IMR-90 (cell line): ENCODE results near the gene ZNF644. TPM values are rescaled to one million over a fixed set of nuclear protein-coding genes. Genes with fewer than 3 reads are reported as not detected.

Source experiments
- ATAC-seq: fragments of 200-7000 bp; cut with Tn5 transposase; 2 replicates; pipeline ENCODE4 v1.9.1; 2020; ENCODE audit warnings: low read depth, mild to moderate bottlenecking, moderate library complexity
- BruUV-seq: library from RNA; stranded (reverse); fragments of 400-500 nt; replicated peaks from 2 replicates; lab custom pipeline; 2021; lab: Mats Ljungman, UMichigan
- CTCF ChIA-PET: fragments of 300-600 bp; formaldehyde crosslinking; extraction: SDS; loops from one replicate; lab custom pipeline; 2021; ENCODE audit warnings: antibody characterized with exemption; lab: Yijun Ruan, JAX
- POLR2A ChIA-PET: fragments of 300-600 bp; sonication (Branson Sonifier 250); formaldehyde crosslinking; loops from one replicate; lab custom pipeline; 2022; ENCODE audit warnings: antibody characterized with exemption; ENCODE audit not compliant: unreplicated experiment; lab: Charles Lee
- DNase-seq: peaks from one replicate; pipeline ENCODE4 v3.0.0; 2013
- H2AFZ ChIP-seq: replicated peaks from 2 replicates; pipeline ENCODE3; 2013; ENCODE audit warnings: low read length, mild to moderate bottlenecking; ENCODE audit not compliant: poor library complexity
- H2AK5ac ChIP-seq: 2 replicates; pipeline ENCODE4 v1.6.1; 2013; ENCODE audit warnings: low read depth, low read length, inconsistent platforms
- H2AK9ac ChIP-seq: replicated peaks from 2 replicates; pipeline ENCODE3; 2013; ENCODE audit warnings: mild to moderate bottlenecking, low read depth, low read length, moderate library complexity; ENCODE audit not compliant: poor library complexity
- H2BK120ac ChIP-seq: 2 replicates; pipeline ENCODE4 v1.6.1; 2013; ENCODE audit warnings: low read depth, low read length, inconsistent platforms
- H2BK15ac ChIP-seq: 3 replicates; pipeline ENCODE4 v1.6.1; 2013; ENCODE audit warnings: low read depth, low read length, inconsistent platforms
- H2BK20ac ChIP-seq: 2 replicates; pipeline ENCODE4 v1.6.1; 2013; ENCODE audit warnings: low read depth, mild to moderate bottlenecking, inconsistent platforms, low read length, moderate library complexity
- H2BK5ac ChIP-seq: 2 replicates; pipeline ENCODE4 v1.6.1; 2013; ENCODE audit warnings: mild to moderate bottlenecking, low read depth, low read length, inconsistent platforms; ENCODE audit not compliant: poor library complexity, severe bottlenecking
- H3K14ac ChIP-seq: replicated peaks from 2 replicates; pipeline ENCODE4 v1.6.1; 2013; ENCODE audit warnings: low read depth, low read length, inconsistent platforms
- H3K18ac ChIP-seq: 2 replicates; pipeline ENCODE4 v1.6.1; 2013; ENCODE audit warnings: low read depth, low read length, control low read depth
- H3K23ac ChIP-seq: 2 replicates; pipeline ENCODE4 v1.6.1; 2013; ENCODE audit warnings: low read depth, low read length, inconsistent platforms
- H3K27ac ChIP-seq: 2 replicates; pipeline ENCODE4 v1.5.1; 2013; ENCODE audit warnings: mild to moderate bottlenecking, control low read depth, low read length; ENCODE audit not compliant: insufficient read depth
- H3K27me3 ChIP-seq: 2 replicates; pipeline ENCODE4 v1.6.1; 2013; ENCODE audit warnings: low read length; ENCODE audit not compliant: control insufficient read depth, insufficient read depth
- H3K36me3 ChIP-seq: 2 replicates; pipeline ENCODE4 v1.6.1; 2013; ENCODE audit warnings: low read length, mixed read lengths; ENCODE audit not compliant: control insufficient read depth, insufficient read depth
- H3K4ac ChIP-seq: 2 replicates; pipeline ENCODE4 v1.6.1; 2013; ENCODE audit warnings: low read depth, low read length, inconsistent platforms
- H3K4me1 ChIP-seq: 2 replicates; pipeline ENCODE4 v1.6.1; 2013; ENCODE audit warnings: low read length, mixed read lengths; ENCODE audit not compliant: control insufficient read depth, insufficient read depth
- H3K4me2 ChIP-seq: 2 replicates; pipeline ENCODE4 v1.6.1; 2013; ENCODE audit warnings: low read depth, mild to moderate bottlenecking, control low read depth, low read length, moderate library complexity
- H3K4me3 ChIP-seq: 2 replicates; pipeline ENCODE4 v1.5.1; 2013; ENCODE audit warnings: low read depth, mild to moderate bottlenecking, control low read depth, low read length, moderate library complexity; ENCODE audit not compliant: insufficient read depth
- H3K56ac ChIP-seq: 2 replicates; pipeline ENCODE4 v1.6.1; 2013; ENCODE audit warnings: low read length, inconsistent platforms; ENCODE audit not compliant: insufficient read depth; ENCODE audit errors: extremely low read depth
- H3K79me1 ChIP-seq, 2 experiments: 2 replicates each; pipeline ENCODE4 v1.6.1; 2013; ENCODE audit warnings: low read length in 2 of 2, inconsistent platforms in 1 of 2, low read depth in 1 of 2
- H3K9ac ChIP-seq: 2 replicates; pipeline ENCODE4 v1.6.1; 2013; ENCODE audit warnings: low read depth, low read length, control low read depth
- H3K9me1 ChIP-seq: 2 replicates; pipeline ENCODE4 v1.6.1; 2013; ENCODE audit warnings: low read length, inconsistent platforms; ENCODE audit not compliant: insufficient read depth
- H3K9me3 ChIP-seq: 2 replicates; pipeline ENCODE4 v1.6.1; 2013; ENCODE audit warnings: low read length; ENCODE audit not compliant: control insufficient read depth, insufficient read depth
- H4K20me1 ChIP-seq: 2 replicates; pipeline ENCODE4 v1.6.1; 2013; ENCODE audit warnings: low read length, inconsistent platforms; ENCODE audit not compliant: insufficient read depth
- H4K5ac ChIP-seq: 2 replicates; pipeline ENCODE4 v1.6.1; 2013; ENCODE audit warnings: mild to moderate bottlenecking, low read depth, low read length, control low read depth
- H4K8ac ChIP-seq, 2 experiments: 2 replicates each; pipeline ENCODE4 v1.6.1; 2013; ENCODE audit warnings: low read depth in 2 of 2, low read length in 2 of 2, control low read depth in 1 of 2, inconsistent platforms in 1 of 2
- H4K91ac ChIP-seq: 2 replicates; pipeline ENCODE4 v1.6.1; 2013; ENCODE audit warnings: low read depth, low read length, inconsistent platforms; ENCODE audit not compliant: insufficient read depth
- BHLHE40 ChIP-seq: fragments of 150-350 bp; IDR thresholded peaks from 2 replicates; pipeline ENCODE4 v1.6.1; 2016; ENCODE audit warnings: mild to moderate bottlenecking, low read depth, low read length
- CEBPB ChIP-seq: IDR thresholded peaks from 2 replicates; pipeline ENCODE4 v1.6.1; 2012; ENCODE audit warnings: low read depth, low read length, improper control_type of control experiment
- CHD1 ChIP-seq: IDR thresholded peaks from 2 replicates; pipeline ENCODE4 v1.6.1; 2012; ENCODE audit warnings: low read depth, low read length, improper control_type of control experiment
- FOS ChIP-seq: fragments of 150-350 bp; IDR thresholded peaks from 2 replicates; pipeline ENCODE4 v1.6.1; 2016; ENCODE audit warnings: low read depth, low read length
- MAFK ChIP-seq: IDR thresholded peaks from 2 replicates; pipeline ENCODE4 v1.6.1; 2012; ENCODE audit warnings: low read depth, low read length, improper control_type of control experiment
- MAZ ChIP-seq: IDR thresholded peaks from 2 replicates; pipeline ENCODE4 v1.6.1; 2012; ENCODE audit warnings: low read depth, mild to moderate bottlenecking, low read length, improper control_type of control experiment, moderate library complexity, borderline replicate concordance
- MXI1 ChIP-seq: IDR thresholded peaks from 2 replicates; pipeline ENCODE4 v1.6.1; 2012; ENCODE audit warnings: low read depth, mild to moderate bottlenecking, low read length, moderate library complexity, borderline replicate concordance
- NFE2L2 ChIP-seq: fragments of 150-350 bp; IDR thresholded peaks from 2 replicates; pipeline ENCODE4 v1.6.1; 2016; ENCODE audit warnings: low read depth, mild to moderate bottlenecking, low read length
- POLR2A ChIP-seq: IDR thresholded peaks from 2 replicates; pipeline ENCODE4 v1.6.1; 2012; ENCODE audit warnings: mild to moderate bottlenecking, low read depth, low read length
- RAD21 ChIP-seq: IDR thresholded peaks from 2 replicates; pipeline ENCODE4 v1.6.1; 2012; ENCODE audit warnings: low read length, improper control_type of control experiment
- RCOR1 ChIP-seq: IDR thresholded peaks from 2 replicates; pipeline ENCODE4 v1.6.1; 2012; ENCODE audit warnings: mild to moderate bottlenecking, low read length, improper control_type of control experiment; ENCODE audit not compliant: insufficient replicate concordance
- RFX5 ChIP-seq: IDR thresholded peaks from 2 replicates; pipeline ENCODE4 v1.8.0; 2012; ENCODE audit warnings: low read depth, mild to moderate bottlenecking, low read length, moderate library complexity
- SMC3 ChIP-seq: fragments of 150-350 bp; IDR thresholded peaks from 2 replicates; pipeline ENCODE4 v1.6.1; 2016; ENCODE audit warnings: low read depth, mild to moderate bottlenecking, antibody characterized with exemption, low read length, moderate library complexity
- WGBS, 2 experiments: methylation state at CpG; one replicate each; pipeline versions ENCODE4 v1.1.5 to v1.1.7; 2013; ENCODE audit warnings: missing lambda C conversion rate in 2 of 2; ENCODE audit not compliant: insufficient read length in 1 of 2; ENCODE audit errors: extremely low coverage in 2 of 2; 5-methylcytosine and 5-hydroxymethylcytosine counted together
- dilution Hi-C: fragments of 300-500 bp; cut with HindIII; formaldehyde crosslinking; loops from one replicate; pipeline ENCODE4 v1.14.3; 2018; ENCODE audit warnings: low sequenced_read_pairs; ENCODE audit not compliant: unreplicated experiment
- in situ Hi-C: fragments of 300-500 bp; cut with MboI; formaldehyde crosslinking; loops from 3 replicates; pipeline ENCODE4 v1.14.3; 2019; ENCODE audit warnings: low sequenced_read_pairs, inconsistent platforms, mixed read lengths
- intact Hi-C: fragments of 100-400 bp; cut with micrococcal nuclease; formaldehyde crosslinking; loops from 2 replicates; pipeline ENCODE4 v1.10.0; 2022
- polyA plus RNA-seq, 3 experiments: library from polyadenylated mRNA; depleted of rRNA; stranded (reverse); fragments of >200 nt; gene quantifications; 2 replicates each; pipeline ENCODE4 v1.2.3, GENCODE V29; 2012; ENCODE audit warnings: low replicate concordance in 1 of 3
- total RNA-seq: library from RNA; depleted of rRNA; stranded (reverse); fragments of >200 nt; gene quantifications from 2 replicates; pipeline ENCODE4 v1.2.3, GENCODE V29; 2012
- TF ChIP-seq, protein P1 (sequence below): fragments of 150-350 bp; IDR thresholded peaks from 2 replicates; pipeline ENCODE4 v1.6.1; 2017; ENCODE audit warnings: mild to moderate bottlenecking, antibody characterized with exemption, low read length, low read depth
- TF ChIP-seq, protein P2 (sequence below): fragments of 150-350 bp; IDR thresholded peaks from 2 replicates; pipeline ENCODE4 v1.6.1; 2016; ENCODE audit warnings: low read depth, mild to moderate bottlenecking, low read length, moderate library complexity, borderline replicate concordance
- TF ChIP-seq, protein P3 (sequence below): conservative IDR thresholded peaks from 2 replicates; pipeline ENCODE4 v1.5.1; 2012; ENCODE audit warnings: mild to moderate bottlenecking, low read depth, low read length, improper control_type of control experiment

ZNF644 gene
- total and polyA plus RNA-seq, 2 of the 4 experiments (the other 2 are of a cell fraction) = 9.0 to 45.3 TPM

DNA sequence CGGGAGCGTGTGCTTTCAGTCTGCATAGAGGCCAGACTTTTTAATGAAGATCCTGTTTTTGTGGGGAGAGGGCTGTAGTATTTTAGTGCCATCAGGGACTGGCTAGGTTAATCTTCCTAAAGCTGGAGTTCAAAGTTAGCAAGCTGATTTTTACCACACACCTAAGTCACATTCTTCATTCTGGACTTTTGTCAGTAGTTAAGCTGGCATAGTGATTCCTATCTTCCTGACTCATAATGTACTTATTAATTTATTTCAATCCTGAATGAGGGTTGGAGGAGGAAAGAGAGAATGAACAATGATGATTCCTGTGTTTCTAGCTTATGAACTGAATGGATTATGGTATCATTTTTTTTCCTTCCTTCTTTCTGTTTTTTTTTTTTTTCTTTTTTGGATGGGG, 24.9 kb upstream of the ZNF644 start:
- no peaks in the 10 kb centered on the region for H3K4me1 ChIP-seq
- dilution Hi-C loops (no loop called here), intact Hi-C loops (no loop called here), in situ Hi-C loops (no loop called here)
- H3K9ac ChIP-seq = no peak overlapping the region
- no peak for DNase-seq
- no peak overlapping the region for H3K56ac ChIP-seq
- no peak overlapping the region for H2AK5ac ChIP-seq
- no TSS peak for BruUV-seq
- H2BK15ac ChIP-seq = no peak overlapping the region
- ATAC-seq = no peak
- no peaks in the 10 kb centered on the region for H3K36me3 ChIP-seq
- no peak overlapping the region for H3K4ac ChIP-seq
- no peak overlapping the region for H2BK5ac ChIP-seq
- no peak overlapping the region for H2AFZ ChIP-seq
- no peaks in the 10 kb centered on the region for H4K20me1 ChIP-seq
- no peaks in the 10 kb centered on the region for H3K27me3 ChIP-seq
- CTCF ChIA-PET = no interaction called here
- POLR2A ChIA-PET = no interaction called here
- H3K27ac ChIP-seq = no peak overlapping the region
- no peak overlapping the region for H3K23ac ChIP-seq
- no peak overlapping the region for H3K18ac ChIP-seq
- no peak overlapping the region for H4K8ac ChIP-seq
- no CpG with 5 or more reads among the region's 2 CpGs for WGBS, 2 experiments
- H2BK20ac ChIP-seq = no peak overlapping the region
- no peak overlapping the region for H2BK120ac ChIP-seq
- H3K4me2 ChIP-seq = no peak overlapping the region
- no peak overlapping the region for H3K4me3 ChIP-seq
- H3K79me1 ChIP-seq = no peaks in the 10 kb centered on the region
- TF ChIP-seq CEBPB = no peak
- no peak for TF ChIP-seq MXI1
- no peak for TF ChIP-seq RCOR1
- TF ChIP-seq, protein P1, sequence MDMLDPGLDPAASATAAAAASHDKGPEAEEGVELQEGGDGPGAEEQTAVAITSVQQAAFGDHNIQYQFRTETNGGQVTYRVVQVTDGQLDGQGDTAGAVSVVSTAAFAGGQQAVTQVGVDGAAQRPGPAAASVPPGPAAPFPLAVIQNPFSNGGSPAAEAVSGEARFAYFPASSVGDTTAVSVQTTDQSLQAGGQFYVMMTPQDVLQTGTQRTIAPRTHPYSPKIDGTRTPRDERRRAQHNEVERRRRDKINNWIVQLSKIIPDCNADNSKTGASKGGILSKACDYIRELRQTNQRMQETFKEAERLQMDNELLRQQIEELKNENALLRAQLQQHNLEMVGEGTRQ = no peak
- TF ChIP-seq BHLHE40 = no peak
- TF ChIP-seq RFX5 = no peak
- TF ChIP-seq FOS = no peak
- TF ChIP-seq CHD1 = no peak
- no peak for TF ChIP-seq RAD21
- no peak for TF ChIP-seq POLR2A
- TF ChIP-seq MAZ = no peak
- no peak for TF ChIP-seq SMC3
- TF ChIP-seq, protein P2, sequence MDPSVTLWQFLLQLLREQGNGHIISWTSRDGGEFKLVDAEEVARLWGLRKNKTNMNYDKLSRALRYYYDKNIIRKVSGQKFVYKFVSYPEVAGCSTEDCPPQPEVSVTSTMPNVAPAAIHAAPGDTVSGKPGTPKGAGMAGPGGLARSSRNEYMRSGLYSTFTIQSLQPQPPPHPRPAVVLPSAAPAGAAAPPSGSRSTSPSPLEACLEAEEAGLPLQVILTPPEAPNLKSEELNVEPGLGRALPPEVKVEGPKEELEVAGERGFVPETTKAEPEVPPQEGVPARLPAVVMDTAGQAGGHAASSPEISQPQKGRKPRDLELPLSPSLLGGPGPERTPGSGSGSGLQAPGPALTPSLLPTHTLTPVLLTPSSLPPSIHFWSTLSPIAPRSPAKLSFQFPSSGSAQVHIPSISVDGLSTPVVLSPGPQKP = no peak
- TF ChIP-seq NFE2L2 = no peak
- no peak for TF ChIP-seq MAFK
- TF ChIP-seq, protein P3, sequence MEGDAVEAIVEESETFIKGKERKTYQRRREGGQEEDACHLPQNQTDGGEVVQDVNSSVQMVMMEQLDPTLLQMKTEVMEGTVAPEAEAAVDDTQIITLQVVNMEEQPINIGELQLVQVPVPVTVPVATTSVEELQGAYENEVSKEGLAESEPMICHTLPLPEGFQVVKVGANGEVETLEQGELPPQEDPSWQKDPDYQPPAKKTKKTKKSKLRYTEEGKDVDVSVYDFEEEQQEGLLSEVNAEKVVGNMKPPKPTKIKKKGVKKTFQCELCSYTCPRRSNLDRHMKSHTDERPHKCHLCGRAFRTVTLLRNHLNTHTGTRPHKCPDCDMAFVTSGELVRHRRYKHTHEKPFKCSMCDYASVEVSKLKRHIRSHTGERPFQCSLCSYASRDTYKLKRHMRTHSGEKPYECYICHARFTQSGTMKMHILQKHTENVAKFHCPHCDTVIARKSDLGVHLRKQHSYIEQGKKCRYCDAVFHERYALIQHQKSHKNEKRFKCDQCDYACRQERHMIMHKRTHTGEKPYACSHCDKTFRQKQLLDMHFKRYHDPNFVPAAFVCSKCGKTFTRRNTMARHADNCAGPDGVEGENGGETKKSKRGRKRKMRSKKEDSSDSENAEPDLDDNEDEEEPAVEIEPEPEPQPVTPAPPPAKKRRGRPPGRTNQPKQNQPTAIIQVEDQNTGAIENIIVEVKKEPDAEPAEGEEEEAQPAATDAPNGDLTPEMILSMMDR = no peak
- H3K9me3 ChIP-seq = no peaks in the 10 kb centered on the region
- H4K5ac ChIP-seq = no peak overlapping the region
- H4K91ac ChIP-seq = no peak overlapping the region
- H2AK9ac ChIP-seq = no peak overlapping the region
- no peak overlapping the region for H3K14ac ChIP-seq
- no peaks in the 10 kb centered on the region for H3K9me1 ChIP-seq
